ENCODE data around the gene NUMBL.

The NUMBL gene

DNA sequence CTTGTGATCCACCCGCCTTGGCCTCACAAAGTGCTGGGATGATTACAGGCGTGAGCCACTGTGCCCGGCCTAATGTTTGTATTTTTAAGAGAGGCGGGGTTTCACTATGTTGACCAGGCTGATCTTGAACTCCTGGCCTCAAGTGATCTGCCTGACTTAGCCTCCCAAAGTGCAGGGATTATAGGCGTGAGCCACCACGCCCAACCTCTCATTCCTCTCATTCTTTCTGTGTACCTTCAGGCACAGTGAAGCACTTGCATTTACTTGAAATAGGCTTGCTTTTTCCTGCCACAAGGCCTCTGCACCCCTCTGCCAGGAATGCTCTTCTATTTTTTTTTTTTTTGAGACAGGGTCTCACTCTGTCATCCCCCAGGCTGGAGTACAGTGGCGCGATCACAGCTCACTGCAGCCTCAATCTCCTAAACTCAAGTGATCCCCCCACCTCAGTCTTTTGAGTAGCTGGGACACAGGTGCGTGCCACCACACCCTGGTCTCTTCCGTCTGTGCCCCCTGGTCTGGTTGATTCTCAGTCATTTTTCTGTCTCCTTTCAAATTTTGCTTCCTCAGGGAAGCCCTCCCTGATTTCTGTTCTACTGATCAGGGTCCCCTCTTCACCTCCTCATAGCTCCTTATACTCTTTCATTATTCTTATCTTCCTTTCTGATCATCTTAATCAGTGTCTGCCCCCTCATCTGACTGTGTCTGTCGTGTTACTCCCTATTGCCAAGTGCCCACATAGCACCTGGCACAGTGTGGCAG is 44.7 kb upstream of the NUMBL start:
- TF ChIP-seq, protein P1, sequence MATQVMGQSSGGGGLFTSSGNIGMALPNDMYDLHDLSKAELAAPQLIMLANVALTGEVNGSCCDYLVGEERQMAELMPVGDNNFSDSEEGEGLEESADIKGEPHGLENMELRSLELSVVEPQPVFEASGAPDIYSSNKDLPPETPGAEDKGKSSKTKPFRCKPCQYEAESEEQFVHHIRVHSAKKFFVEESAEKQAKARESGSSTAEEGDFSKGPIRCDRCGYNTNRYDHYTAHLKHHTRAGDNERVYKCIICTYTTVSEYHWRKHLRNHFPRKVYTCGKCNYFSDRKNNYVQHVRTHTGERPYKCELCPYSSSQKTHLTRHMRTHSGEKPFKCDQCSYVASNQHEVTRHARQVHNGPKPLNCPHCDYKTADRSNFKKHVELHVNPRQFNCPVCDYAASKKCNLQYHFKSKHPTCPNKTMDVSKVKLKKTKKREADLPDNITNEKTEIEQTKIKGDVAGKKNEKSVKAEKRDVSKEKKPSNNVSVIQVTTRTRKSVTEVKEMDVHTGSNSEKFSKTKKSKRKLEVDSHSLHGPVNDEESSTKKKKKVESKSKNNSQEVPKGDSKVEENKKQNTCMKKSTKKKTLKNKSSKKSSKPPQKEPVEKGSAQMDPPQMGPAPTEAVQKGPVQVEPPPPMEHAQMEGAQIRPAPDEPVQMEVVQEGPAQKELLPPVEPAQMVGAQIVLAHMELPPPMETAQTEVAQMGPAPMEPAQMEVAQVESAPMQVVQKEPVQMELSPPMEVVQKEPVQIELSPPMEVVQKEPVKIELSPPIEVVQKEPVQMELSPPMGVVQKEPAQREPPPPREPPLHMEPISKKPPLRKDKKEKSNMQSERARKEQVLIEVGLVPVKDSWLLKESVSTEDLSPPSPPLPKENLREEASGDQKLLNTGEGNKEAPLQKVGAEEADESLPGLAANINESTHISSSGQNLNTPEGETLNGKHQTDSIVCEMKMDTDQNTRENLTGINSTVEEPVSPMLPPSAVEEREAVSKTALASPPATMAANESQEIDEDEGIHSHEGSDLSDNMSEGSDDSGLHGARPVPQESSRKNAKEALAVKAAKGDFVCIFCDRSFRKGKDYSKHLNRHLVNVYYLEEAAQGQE (IDR thresholded peaks at IDR 0.05; ENCODE audit: insufficient read depth in 1 of 2, low read depth in 2 of 2, low read length in 2 of 2) = no peak
- TF ChIP-seq FOXP2 (optimal IDR thresholded peaks at IDR 0.05; ENCODE audit: borderline replicate concordance, extremely low read depth, extremely low read length, insufficient read depth) = no peak
- no peak for TF ChIP-seq POLR2AphosphoS5 (IDR thresholded peaks at IDR 0.05; ENCODE audit: low read depth, low read length)
- TF ChIP-seq TAF1 (IDR thresholded peaks at IDR 0.05; ENCODE audit: borderline replicate concordance, insufficient read depth, low read length) = no peak
- TF ChIP-seq SIN3A (IDR thresholded peaks at IDR 0.05; ENCODE audit: borderline replicate concordance, insufficient read depth, low read length) = no peak

DNA sequence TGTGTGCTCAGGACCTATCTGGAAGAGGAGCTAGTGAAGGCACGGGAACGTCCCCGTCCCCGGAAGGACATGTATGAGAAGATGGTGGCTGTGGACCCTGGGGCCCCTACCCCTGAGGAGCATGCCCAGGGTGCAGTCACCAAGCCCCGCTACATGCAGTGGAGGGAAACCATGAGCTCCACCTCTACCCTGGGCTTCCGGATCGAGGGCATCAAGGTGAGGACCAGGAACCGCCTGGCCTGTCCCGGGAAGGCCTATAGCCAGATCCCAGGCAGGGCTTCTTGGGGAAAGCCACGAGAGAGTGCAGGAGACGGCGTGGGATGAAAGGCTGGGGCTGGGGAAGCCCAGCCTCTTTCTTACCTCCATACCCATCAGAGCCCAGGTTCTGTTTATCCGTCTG is 42.7 kb upstream of the NUMBL start:
- TF ChIP-seq POLR2AphosphoS5 (IDR thresholded peaks at IDR 0.05; ENCODE audit: low read depth, low read length) (no peak), FOXP2 (optimal IDR thresholded peaks at IDR 0.05; ENCODE audit: borderline replicate concordance, extremely low read depth, extremely low read length, insufficient read depth) (no peak), TAF1 (IDR thresholded peaks at IDR 0.05; ENCODE audit: borderline replicate concordance, insufficient read depth, low read length) (no peak)

- no peak for TF ChIP-seq SIN3A (IDR thresholded peaks at IDR 0.05; ENCODE audit: borderline replicate concordance, insufficient read depth, low read length)
- TF ChIP-seq, protein P1 (IDR thresholded peaks at IDR 0.05; ENCODE audit: insufficient read depth in 1 of 2, low read depth in 2 of 2, low read length in 2 of 2) = no peak
- TF ChIP-seq FOXP2 (optimal IDR thresholded peaks at IDR 0.05; ENCODE audit: borderline replicate concordance, extremely low read depth, extremely low read length, insufficient read depth) = no peak
- no peak for TF ChIP-seq TAF1 (IDR thresholded peaks at IDR 0.05; ENCODE audit: borderline replicate concordance, insufficient read depth, low read length)
- no peak for TF ChIP-seq POLR2AphosphoS5 (IDR thresholded peaks at IDR 0.05; ENCODE audit: low read depth, low read length)
These were observed 35.8 kb upstream of the NUMBL start for GRCh38 chr19:40726279-40726678.

DNA sequence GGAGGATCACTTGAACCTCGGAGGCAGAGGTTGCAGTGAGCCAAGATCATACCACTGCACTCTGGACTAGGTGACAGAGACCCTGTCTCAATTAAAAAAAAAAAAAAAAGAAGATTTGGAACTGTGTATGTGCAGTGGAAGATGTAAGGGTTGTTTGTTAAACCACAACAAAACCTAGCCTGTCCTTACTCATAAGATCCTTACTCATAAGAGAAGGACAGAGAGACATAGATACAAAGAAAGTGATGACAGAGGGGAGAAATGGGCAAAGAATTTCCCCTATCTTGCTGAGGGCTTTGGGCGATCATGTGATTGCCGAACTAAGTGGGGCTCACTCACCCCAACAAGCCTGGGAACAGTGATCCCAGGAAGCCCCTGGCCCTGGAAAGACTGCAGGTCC is 34.4 kb upstream of the NUMBL start:
- TF ChIP-seq POLR2AphosphoS5 (IDR thresholded peaks at IDR 0.05; ENCODE audit: low read depth, low read length) (no peak), FOXP2 (optimal IDR thresholded peaks at IDR 0.05; ENCODE audit: borderline replicate concordance, extremely low read depth, extremely low read length, insufficient read depth) (no peak), TAF1 (IDR thresholded peaks at IDR 0.05; ENCODE audit: borderline replicate concordance, insufficient read depth, low read length) (no peak), SIN3A (IDR thresholded peaks at IDR 0.05; ENCODE audit: borderline replicate concordance, insufficient read depth, low read length) (no peak)
- TF ChIP-seq, protein P1 (IDR thresholded peaks at IDR 0.05; ENCODE audit: insufficient read depth in 1 of 2, low read depth in 2 of 2, low read length in 2 of 2) = no peak

DNA sequence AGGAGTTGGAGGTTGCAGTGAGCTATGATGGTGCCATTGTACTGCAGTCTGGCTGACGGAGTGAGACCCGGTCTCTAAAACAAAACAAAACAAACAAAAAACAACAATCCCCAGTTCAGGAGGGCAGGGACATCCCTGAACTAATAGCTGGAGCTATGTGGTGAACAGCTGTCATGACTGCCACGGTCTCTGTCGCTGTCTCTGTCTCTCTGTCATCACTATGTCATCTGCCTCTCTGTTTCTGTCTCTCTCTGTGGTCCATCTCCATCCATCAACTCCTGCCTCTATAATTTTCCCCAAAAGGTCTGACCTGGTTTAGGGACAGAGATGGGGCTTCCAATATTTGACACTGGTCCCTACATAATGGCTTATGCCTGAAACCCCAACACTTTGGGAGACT is 33.9 kb upstream of the NUMBL start:
- no peak for TF ChIP-seq TAF1 (IDR thresholded peaks at IDR 0.05; ENCODE audit: borderline replicate concordance, insufficient read depth, low read length)
- TF ChIP-seq, protein P1 (IDR thresholded peaks at IDR 0.05; ENCODE audit: insufficient read depth in 1 of 2, low read depth in 2 of 2, low read length in 2 of 2) = no peak
- no peak for TF ChIP-seq FOXP2 (optimal IDR thresholded peaks at IDR 0.05; ENCODE audit: borderline replicate concordance, extremely low read depth, extremely low read length, insufficient read depth)
- TF ChIP-seq SIN3A (IDR thresholded peaks at IDR 0.05; ENCODE audit: borderline replicate concordance, insufficient read depth, low read length) = no peak
- no peak for TF ChIP-seq POLR2AphosphoS5 (IDR thresholded peaks at IDR 0.05; ENCODE audit: low read depth, low read length)
